ENCODE results near the gene HNRNPAB.

DNA sequence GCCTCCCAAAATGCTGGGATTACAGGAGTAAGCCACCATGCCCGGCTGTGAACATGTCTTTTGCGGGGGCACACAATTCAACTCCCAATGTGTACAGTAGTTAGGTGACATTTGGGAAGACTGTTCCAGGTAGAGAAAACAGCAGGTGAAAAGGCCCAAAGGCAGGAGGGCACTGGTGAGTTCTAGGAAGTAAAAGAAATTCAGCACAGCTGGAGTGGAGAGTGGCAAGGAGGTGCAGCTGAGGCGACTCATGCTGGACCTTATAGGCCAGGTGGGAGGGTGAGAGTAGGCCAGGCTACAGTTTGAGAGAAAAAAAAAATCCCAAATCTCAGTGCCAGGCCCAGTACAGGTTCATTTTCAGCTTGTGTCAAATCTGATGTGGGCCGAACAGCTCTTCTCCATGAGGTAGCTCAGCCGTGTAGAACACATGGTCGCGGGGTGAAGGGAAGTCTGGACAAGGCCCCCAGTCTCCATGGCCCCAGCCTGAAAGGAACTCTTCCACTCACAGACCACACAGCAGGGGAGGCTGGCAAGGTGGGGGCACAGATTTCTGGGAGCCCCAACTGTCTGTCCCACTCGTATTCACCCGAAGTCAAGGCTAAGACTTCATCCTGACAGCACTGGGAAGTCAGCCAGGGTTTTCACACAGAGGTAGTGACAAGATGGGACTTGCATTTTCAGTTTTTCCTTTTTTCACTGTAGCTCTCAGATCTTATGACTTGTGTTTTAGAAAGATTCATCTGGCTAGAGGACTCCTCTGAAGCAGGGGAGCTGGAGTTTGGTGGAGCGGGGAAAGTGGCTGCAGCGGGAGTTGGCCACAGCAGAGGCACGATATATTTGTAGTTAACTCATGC is 4.5 kb upstream of the HNRNPAB start:
- TF ChIP-seq, protein P1, sequence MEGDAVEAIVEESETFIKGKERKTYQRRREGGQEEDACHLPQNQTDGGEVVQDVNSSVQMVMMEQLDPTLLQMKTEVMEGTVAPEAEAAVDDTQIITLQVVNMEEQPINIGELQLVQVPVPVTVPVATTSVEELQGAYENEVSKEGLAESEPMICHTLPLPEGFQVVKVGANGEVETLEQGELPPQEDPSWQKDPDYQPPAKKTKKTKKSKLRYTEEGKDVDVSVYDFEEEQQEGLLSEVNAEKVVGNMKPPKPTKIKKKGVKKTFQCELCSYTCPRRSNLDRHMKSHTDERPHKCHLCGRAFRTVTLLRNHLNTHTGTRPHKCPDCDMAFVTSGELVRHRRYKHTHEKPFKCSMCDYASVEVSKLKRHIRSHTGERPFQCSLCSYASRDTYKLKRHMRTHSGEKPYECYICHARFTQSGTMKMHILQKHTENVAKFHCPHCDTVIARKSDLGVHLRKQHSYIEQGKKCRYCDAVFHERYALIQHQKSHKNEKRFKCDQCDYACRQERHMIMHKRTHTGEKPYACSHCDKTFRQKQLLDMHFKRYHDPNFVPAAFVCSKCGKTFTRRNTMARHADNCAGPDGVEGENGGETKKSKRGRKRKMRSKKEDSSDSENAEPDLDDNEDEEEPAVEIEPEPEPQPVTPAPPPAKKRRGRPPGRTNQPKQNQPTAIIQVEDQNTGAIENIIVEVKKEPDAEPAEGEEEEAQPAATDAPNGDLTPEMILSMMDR (conservative IDR thresholded peaks at IDR 0.05; ENCODE audit: low read length) = no peak
- TF ChIP-seq EZH2phosphoT487 (IDR thresholded peaks at IDR 0.05; ENCODE audit: borderline replicate concordance) = no peak
